Effector memory CD8-positive, alpha-beta T cell (primary cell): ENCODE results near the gene NAXD.
"Not testable (repeated sequence)": the region's sequence is repeated elsewhere in the genome, so short reads cannot be mapped to it uniquely, and the experiment has no call there.

Experiments used
- ATAC-seq: fragments of 150-1000 bp; cut with Tn5 transposase; replicated peaks from 2 replicates; pipeline ENCODE4 v1.10.0; 2021; ENCODE audit warnings: mild to moderate bottlenecking, moderate library complexity
- DNase-seq, 3 experiments: peaks; one replicate each; pipeline ENCODE4 v3.0.0; 2021
- H3K27ac Mint-ChIP-seq, 2 donors: one replicate each; pipeline ENCODE4 v1.8.0; 2022; ENCODE audit warnings: mild to moderate bottlenecking in 2 of 2, mixed read lengths in 2 of 2, moderate library complexity in 2 of 2
- H3K27me3 Mint-ChIP-seq, 2 donors: one replicate each; pipeline ENCODE4 v1.8.0; 2022; ENCODE audit warnings: mixed read lengths in 2 of 2
- H3K36me3 Mint-ChIP-seq: one replicate; pipeline ENCODE4 v1.8.0; 2022; ENCODE audit warnings: mild to moderate bottlenecking, moderate library complexity, mixed read lengths; ENCODE audit not compliant: insufficient read depth
- H3K4me1 Mint-ChIP-seq, 2 donors: one replicate each; pipeline ENCODE4 v1.8.0; 2022; ENCODE audit warnings: low read depth in 2 of 2, mixed read lengths in 2 of 2
- H3K4me3 Mint-ChIP-seq, 2 donors: one replicate each; pipeline ENCODE4 v1.8.0; 2022; ENCODE audit warnings: mild to moderate bottlenecking in 2 of 2, mixed read lengths in 2 of 2, moderate library complexity in 2 of 2
- H3K9me3 Mint-ChIP-seq, 2 donors: one replicate each; pipeline ENCODE4 v1.8.0; 2022; ENCODE audit warnings: mixed read lengths in 2 of 2

NAXD gene

DNA sequence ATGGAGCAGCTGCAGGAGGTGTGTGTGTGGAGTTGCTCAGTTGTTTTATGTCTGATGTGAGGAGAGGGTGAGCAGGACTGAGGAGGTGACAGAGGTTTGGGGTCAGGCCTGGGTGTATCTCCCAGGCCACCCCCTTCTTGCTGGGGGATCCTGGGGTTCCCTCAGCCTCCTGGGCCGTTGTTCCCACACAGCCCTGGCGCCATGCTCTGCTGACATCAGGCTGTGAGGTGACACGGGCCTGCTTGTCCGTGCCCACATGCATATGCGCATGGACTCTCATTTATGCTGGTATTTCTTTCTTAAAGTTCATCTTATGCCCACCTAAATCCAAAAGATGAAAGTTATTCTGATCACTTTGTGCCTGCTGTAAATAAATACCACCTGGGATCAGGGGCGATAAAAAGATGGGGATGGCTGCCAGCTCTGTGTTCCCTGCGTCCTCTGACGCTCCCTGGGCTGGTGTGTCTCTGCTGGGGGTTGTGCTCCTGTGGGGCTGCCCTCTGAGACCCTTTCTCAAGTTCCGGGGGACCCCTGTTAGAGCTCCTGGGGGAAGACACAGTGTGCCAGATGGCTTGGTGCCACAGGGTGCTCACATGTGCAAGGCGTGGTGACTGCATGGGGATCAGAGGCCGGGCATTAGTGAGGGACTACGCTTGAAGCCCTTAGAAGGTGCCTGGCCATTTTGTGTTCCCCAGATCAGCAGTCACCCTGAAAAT, 12.6 kb downstream of the NAXD start:
- H3K4me3 Mint-ChIP-seq, result no peak overlapping the region
- peaks cover 33% of the 10 kb centered on the region for H3K36me3 Mint-ChIP-seq
- H3K27me3 Mint-ChIP-seq, result no peaks in the 10 kb centered on the region
- H3K27ac Mint-ChIP-seq, result peak overlapping the region in 1 of 2 donors; percentile 6
- H3K4me1 Mint-ChIP-seq, result peaks cover 41 to 55% of the 10 kb centered on the region in 2 donors
- ATAC-seq (no peak), DNase-seq (no peak)
- no peaks in the 10 kb centered on the region for H3K9me3 Mint-ChIP-seq

DNA sequence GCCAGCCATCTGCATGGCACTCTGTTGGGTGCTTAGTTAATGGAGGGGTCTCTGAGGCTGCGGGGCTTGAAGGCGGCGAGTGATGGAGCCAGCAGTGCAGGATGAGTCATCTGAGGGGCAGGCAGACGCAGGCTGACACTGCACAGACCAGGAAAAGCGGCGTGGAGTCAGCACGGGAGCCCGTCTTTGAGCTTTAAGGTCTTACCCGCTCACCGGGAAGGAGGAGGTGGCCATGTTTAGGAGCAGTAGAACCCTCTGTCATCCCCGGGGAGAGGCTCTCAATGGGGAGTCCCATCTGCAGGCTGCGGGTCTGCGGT, 13.1 kb downstream of the NAXD start:
- Mint-ChIP-seq H3K27ac (peak overlapping the region in 1 of 2 donors; percentile 6), H3K27me3 (no peaks in the 10 kb centered on the region), H3K4me3 (no peak overlapping the region), H3K9me3 (no peaks in the 10 kb centered on the region), H3K4me1 (peaks cover 41 to 55% of the 10 kb centered on the region in 2 donors), H3K36me3 (peaks cover 28% of the 10 kb centered on the region)
- no peak for ATAC-seq
- no peak for DNase-seq

DNA sequence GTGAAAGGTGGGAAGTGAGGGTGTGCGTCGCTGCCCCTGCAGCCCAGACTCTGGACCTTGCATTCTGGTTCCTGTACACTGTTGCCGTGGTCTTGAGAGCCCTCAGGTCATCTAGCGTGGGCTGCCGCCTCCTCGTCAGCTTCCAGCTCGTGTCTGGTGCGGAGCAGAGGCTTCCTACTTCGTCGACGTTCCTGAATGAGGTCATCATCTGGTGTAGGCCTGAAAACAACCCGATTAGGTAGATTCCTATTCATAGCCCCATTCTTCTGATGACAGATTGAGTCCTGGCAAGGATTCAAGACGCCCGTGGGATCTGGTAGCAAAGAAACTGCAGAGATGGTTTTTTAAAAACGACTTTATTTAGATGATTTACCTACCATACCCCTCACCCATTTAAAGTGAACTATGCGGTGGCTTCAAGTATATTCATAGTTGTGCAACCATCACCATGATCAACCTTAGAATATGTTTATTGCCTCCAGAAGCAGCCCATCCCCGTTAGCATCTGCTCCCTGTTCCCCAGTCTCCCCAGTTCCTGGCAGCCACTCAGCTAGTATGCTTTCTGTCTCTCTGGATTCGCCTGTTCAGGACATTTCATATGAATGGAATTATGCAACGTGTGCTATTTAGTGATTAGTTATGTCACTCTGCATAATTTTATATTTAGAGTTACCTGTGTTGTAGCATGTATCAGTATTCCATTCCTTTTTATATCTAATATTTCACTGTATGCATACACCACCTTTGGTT, 13.8 kb downstream of the NAXD start:
- ATAC-seq, result no peak
- Mint-ChIP-seq H3K4me1 (peaks cover 41 to 60% of the 10 kb centered on the region in 2 donors), H3K9me3 (no peaks in the 10 kb centered on the region), H3K36me3 (peaks cover 23% of the 10 kb centered on the region), H3K4me3 (peak overlapping the region; percentile 18 to 31), H3K27me3 (no peaks in the 10 kb centered on the region), H3K27ac (peak overlapping the region; percentile 66 to 92)
- no peak for DNase-seq

GRCh38 chr13:110629735-110630134, 14.4 kb downstream of the NAXD start:
- peaks cover 23% of the 10 kb centered on the region for H3K36me3 Mint-ChIP-seq
- ATAC-seq, result peak; percentile 96
- peak; percentile 17 to 19 (median 18) for DNase-seq
- H3K27me3 Mint-ChIP-seq, result no peaks in the 10 kb centered on the region
- H3K9me3 Mint-ChIP-seq, result no peaks in the 10 kb centered on the region
- H3K27ac Mint-ChIP-seq, result peak overlapping the region; percentile 66 to 92
- peak overlapping the region; percentile 18 to 31 for H3K4me3 Mint-ChIP-seq
- H3K4me1 Mint-ChIP-seq, result peaks cover 41 to 61% of the 10 kb centered on the region in 2 donors

- Mint-ChIP-seq H3K27me3 (no peaks in the 10 kb centered on the region), H3K36me3 (peaks cover 27% of the 10 kb centered on the region), H3K9me3 (no peaks in the 10 kb centered on the region), H3K4me1 (peaks cover 39 to 55% of the 10 kb centered on the region in 2 donors), H3K4me3 (no peak overlapping the region), H3K27ac (peak overlapping the region; percentile 74 to 92)
- no peak for ATAC-seq
- DNase-seq, result no peak
These were observed 15.3 kb downstream of the NAXD start for GRCh38 chr13:110630566-110631119.

DNA sequence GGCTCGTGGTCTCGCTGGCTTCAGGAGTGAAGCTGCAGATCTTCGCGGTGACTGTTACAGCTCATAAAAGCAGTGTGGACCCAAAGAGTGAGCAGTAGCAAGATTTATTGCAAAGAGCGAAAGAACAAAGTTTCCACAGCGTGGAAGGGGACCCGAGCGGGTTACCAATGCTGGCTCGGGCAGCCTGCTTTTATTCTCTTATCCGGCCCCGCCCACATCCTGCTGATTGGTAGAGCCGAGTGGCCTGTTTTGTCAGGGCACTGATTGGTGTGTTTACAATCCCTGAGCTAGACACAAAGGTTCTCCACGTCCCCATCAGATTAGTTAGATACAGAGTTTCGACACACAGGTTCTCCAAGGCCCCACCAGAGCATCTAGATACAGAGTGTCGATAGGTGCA, 16.9 kb downstream of the NAXD start:
- H3K36me3 Mint-ChIP-seq, result peaks cover 37% of the 10 kb centered on the region
- peak overlapping the region in 1 of 2 donors; percentile 63 for H3K27ac Mint-ChIP-seq
- not testable (repeated sequence) for ATAC-seq, DNase-seq, H3K9me3 Mint-ChIP-seq, H3K27me3 Mint-ChIP-seq, H3K4me3 Mint-ChIP-seq
- H3K4me1 Mint-ChIP-seq, result peaks cover 26 to 40% of the 10 kb centered on the region in 2 donors

GRCh38 chr13:110633776-110634175, 18.4 kb downstream of the NAXD start:
- Mint-ChIP-seq H3K36me3 (peaks cover 33% of the 10 kb centered on the region), H3K4me3 (no peak overlapping the region), H3K27me3 (no peaks in the 10 kb centered on the region), H3K27ac (peak overlapping the region; percentile 41 to 64), H3K9me3 (no peaks in the 10 kb centered on the region), H3K4me1 (peaks cover 16 to 28% of the 10 kb centered on the region in 2 donors)
- no peak for DNase-seq
- no peak for ATAC-seq

GRCh38 chr13:110634558-110634957, 19.2 kb downstream of the NAXD start:
- Mint-ChIP-seq H3K27ac (no peak overlapping the region), H3K4me3 (no peak overlapping the region), H3K36me3 (peaks cover 37% of the 10 kb centered on the region), H3K4me1 (peaks cover 12 to 20% of the 10 kb centered on the region in 2 donors), H3K27me3 (no peaks in the 10 kb centered on the region), H3K9me3 (no peaks in the 10 kb centered on the region)
- ATAC-seq (no peak), DNase-seq (no peak)

DNA sequence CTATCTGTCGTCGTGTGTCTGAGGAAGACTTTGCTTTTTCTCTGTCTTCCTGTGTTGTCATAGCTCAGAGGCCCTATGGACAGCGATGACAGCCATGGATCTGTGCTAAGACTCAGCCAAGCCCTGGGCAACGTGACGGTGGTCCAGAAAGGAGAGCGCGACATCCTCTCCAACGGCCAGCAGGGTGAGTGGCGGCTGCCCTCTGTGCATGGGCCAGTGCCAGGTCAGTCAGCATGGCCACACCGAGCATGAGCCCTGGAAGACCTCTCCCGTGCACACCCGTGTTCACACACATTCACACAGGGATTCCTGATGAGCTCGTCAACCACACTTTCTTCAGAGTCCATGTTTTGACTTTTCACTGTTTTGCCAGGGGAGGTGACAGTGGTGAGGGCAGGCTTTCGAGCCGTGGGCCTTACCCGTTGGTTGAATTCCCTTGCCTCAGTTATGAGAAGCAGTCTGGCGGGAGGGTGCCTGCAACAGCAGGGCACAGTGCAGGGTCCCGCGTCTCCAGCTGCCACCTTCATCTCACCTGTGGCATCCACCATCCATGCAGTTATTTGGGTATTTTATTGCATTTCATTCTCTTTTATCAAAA, 20.2 kb downstream of the NAXD start:
- no peak for DNase-seq
- no peak overlapping the region for H3K4me3 Mint-ChIP-seq
- peaks cover 31% of the 10 kb centered on the region for H3K36me3 Mint-ChIP-seq
- H3K4me1 Mint-ChIP-seq, result peaks cover 4 to 11% of the 10 kb centered on the region in 2 donors
- H3K27me3 Mint-ChIP-seq, result no peaks in the 10 kb centered on the region
- no peaks in the 10 kb centered on the region for H3K9me3 Mint-ChIP-seq
- ATAC-seq, result no peak
- H3K27ac Mint-ChIP-seq, result peak overlapping the region in 1 of 2 donors; percentile 20

GRCh38 chr13:110636053-110636475, 20.7 kb downstream of the NAXD start:
- peaks cover 2 to 6% of the 10 kb centered on the region in 2 donors for H3K4me1 Mint-ChIP-seq
- no peak for DNase-seq
- no peak for ATAC-seq
- no peak overlapping the region for H3K4me3 Mint-ChIP-seq
- no peaks in the 10 kb centered on the region for H3K27me3 Mint-ChIP-seq
- H3K36me3 Mint-ChIP-seq, result peaks cover 31% of the 10 kb centered on the region
- no peak overlapping the region for H3K27ac Mint-ChIP-seq
- H3K9me3 Mint-ChIP-seq, result no peaks in the 10 kb centered on the region

GRCh38 chr13:110636701-110637201, 21.4 kb downstream of the NAXD start:
- DNase-seq, result no peak

GRCh38 chr13:110637275-110637674, 21.9 kb downstream of the NAXD start:
- Mint-ChIP-seq H3K4me3 (no peak overlapping the region), H3K4me1 (peaks cover 0 to 6% of the 10 kb centered on the region in 2 donors), H3K36me3 (peaks cover 28% of the 10 kb centered on the region), H3K9me3 (no peaks in the 10 kb centered on the region), H3K27me3 (no peaks in the 10 kb centered on the region), H3K27ac (no peak overlapping the region)
- ATAC-seq (no peak), DNase-seq (no peak)

More at GRCh38 chr13:110636701-110637201, 21.4 kb downstream of the NAXD start:
- H3K27ac Mint-ChIP-seq, result no peak overlapping the region
- peaks cover 2 to 6% of the 10 kb centered on the region in 2 donors for H3K4me1 Mint-ChIP-seq
- no peaks in the 10 kb centered on the region for H3K27me3 Mint-ChIP-seq
- H3K36me3 Mint-ChIP-seq, result peaks cover 31% of the 10 kb centered on the region
- H3K4me3 Mint-ChIP-seq, result no peak overlapping the region
- no peak for ATAC-seq
- H3K9me3 Mint-ChIP-seq, result no peaks in the 10 kb centered on the region

DNA sequence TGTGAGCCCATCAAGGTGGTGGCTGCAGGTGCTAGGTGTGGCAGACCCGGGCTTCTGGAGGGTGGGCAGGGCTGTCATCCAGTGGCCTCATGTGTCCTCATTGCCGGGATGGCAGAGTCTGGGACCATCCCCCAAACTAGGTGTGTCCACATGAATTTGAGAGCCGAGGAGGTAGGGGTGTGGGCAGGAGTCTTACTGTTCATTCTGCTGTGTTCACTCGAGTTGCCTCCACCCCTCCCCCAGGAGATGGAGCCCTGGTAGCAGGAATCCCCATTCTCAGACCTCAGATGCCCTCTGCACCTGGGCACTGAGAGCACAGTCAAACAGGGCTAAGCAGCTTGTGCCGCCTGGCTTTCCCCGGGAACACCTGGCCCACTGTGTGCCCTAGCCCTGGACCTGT, 22.4 kb downstream of the NAXD start:
- ATAC-seq, result no peak
- no peak overlapping the region for H3K4me3 Mint-ChIP-seq

More for the DNA sequence above, 22.4 kb downstream of the NAXD start:
- DNase-seq, result no peak
- no peaks in the 10 kb centered on the region for H3K27me3 Mint-ChIP-seq
- peaks cover 30% of the 10 kb centered on the region for H3K36me3 Mint-ChIP-seq
- H3K4me1 Mint-ChIP-seq, result peaks cover 0 to 6% of the 10 kb centered on the region in 2 donors
- H3K27ac Mint-ChIP-seq, result no peak overlapping the region
- H3K9me3 Mint-ChIP-seq, result no peaks in the 10 kb centered on the region
